ENCODE data around the gene GOSR1.

Gene GOSR1

GRCh38 chr17:30449480-30449879 lies 27.7 kb upstream of the GOSR1 start:
- Histone ChIP-seq H3K79me2 (ENCODE audit: insufficient read depth, low read length) (no peaks in the 10 kb centered on the region), H3K9me2 (replicated peaks; ENCODE audit: insufficient read depth, low read length) (no peaks in the 10 kb centered on the region), H3K27me3 (ENCODE audit: low read length) (no peaks in the 10 kb centered on the region), H3K36me3 (ENCODE audit: low read length) (no peaks in the 10 kb centered on the region), H2AFZ (ENCODE audit: low read depth, low read length, severe bottlenecking) (no peak overlapping the region), H3K9me3 (ENCODE audit: insufficient read depth, low read length) (no peaks in the 10 kb centered on the region), H3K4me2 (ENCODE audit: low read depth, low read length, poor library complexity, severe bottlenecking) (no peak overlapping the region), H3K27ac (ENCODE audit: low read depth, low read length) (no peak overlapping the region), H3F3A (ENCODE audit: insufficient read depth) (no peaks in the 10 kb centered on the region), H3K9ac (ENCODE audit: low read length) (no peak overlapping the region), H3K4me3 (ENCODE audit: insufficient read depth, low read length, poor library complexity, severe bottlenecking) (no peak overlapping the region), H4K20me1 (ENCODE audit: low read depth, low read length) (no peaks in the 10 kb centered on the region)
- TF ChIP-seq EZH2phosphoT487 (conservative IDR thresholded peaks at IDR 0.05; ENCODE audit: low read length): no peak
- TF ChIP-seq CTCF (IDR thresholded peaks at IDR 0.05; ENCODE audit: insufficient read depth, low read length, poor library complexity, severe bottlenecking): no peak

- Histone ChIP-seq H3F3A (ENCODE audit: insufficient read depth) (no peaks in the 10 kb centered on the region), H3K36me3 (ENCODE audit: low read length) (no peaks in the 10 kb centered on the region), H3K4me2 (ENCODE audit: low read depth, low read length, poor library complexity, severe bottlenecking) (no peak overlapping the region), H3K9ac (ENCODE audit: low read length) (no peak overlapping the region), H3K27me3 (ENCODE audit: low read length) (no peaks in the 10 kb centered on the region), H3K27ac (ENCODE audit: low read depth, low read length) (no peak overlapping the region), H4K20me1 (ENCODE audit: low read depth, low read length) (no peaks in the 10 kb centered on the region), H3K4me3 (ENCODE audit: insufficient read depth, low read length, poor library complexity, severe bottlenecking) (no peak overlapping the region), H3K9me2 (replicated peaks; ENCODE audit: insufficient read depth, low read length) (no peaks in the 10 kb centered on the region), H2AFZ (ENCODE audit: low read depth, low read length, severe bottlenecking) (no peak overlapping the region), H3K9me3 (ENCODE audit: insufficient read depth, low read length) (no peaks in the 10 kb centered on the region), H3K79me2 (ENCODE audit: insufficient read depth, low read length) (no peaks in the 10 kb centered on the region)
- TF ChIP-seq EZH2phosphoT487 (conservative IDR thresholded peaks at IDR 0.05; ENCODE audit: low read length): no peak
- TF ChIP-seq CTCF (IDR thresholded peaks at IDR 0.05; ENCODE audit: insufficient read depth, low read length, poor library complexity, severe bottlenecking): no peak
Measured at GRCh38 chr17:30450125-30451027, 26.8 kb upstream of the GOSR1 start.

DNA sequence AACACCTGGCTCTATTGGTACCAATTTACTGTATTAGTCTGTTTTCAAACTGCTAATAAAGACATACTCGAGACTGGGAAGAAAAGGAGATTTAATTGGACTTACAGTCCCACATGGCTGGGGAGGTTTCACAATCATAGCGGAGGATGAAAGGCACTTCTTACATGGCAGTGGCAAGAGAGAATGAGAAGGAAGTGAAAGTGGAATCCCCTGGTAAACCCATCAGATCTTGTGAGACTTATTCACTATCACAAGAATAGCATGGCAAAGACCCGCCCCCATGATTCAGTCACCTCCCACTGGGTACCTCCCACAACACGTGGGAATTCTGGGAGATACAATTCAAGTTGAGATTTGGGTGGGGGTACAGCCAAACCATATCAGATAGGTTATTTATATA lies 22.6 kb upstream of the GOSR1 start:
- Histone ChIP-seq H3K9me3 (ENCODE audit: insufficient read depth, low read length) (no peaks in the 10 kb centered on the region), H3K9ac (ENCODE audit: low read length) (no peak overlapping the region)

More for the DNA sequence above, 22.6 kb upstream of the GOSR1 start:
- H3K9me2 ChIP-seq (replicated peaks; ENCODE audit: insufficient read depth, low read length): no peaks in the 10 kb centered on the region
- H4K20me1 ChIP-seq (ENCODE audit: low read depth, low read length): no peaks in the 10 kb centered on the region
- TF ChIP-seq CTCF (IDR thresholded peaks at IDR 0.05; ENCODE audit: insufficient read depth, low read length, poor library complexity, severe bottlenecking) (no peak), EZH2phosphoT487 (conservative IDR thresholded peaks at IDR 0.05; ENCODE audit: low read length) (no peak)
- no peaks in the 10 kb centered on the region for H3K36me3 ChIP-seq (ENCODE audit: low read length)
- H3K4me2 ChIP-seq (ENCODE audit: low read depth, low read length, poor library complexity, severe bottlenecking): no peak overlapping the region
- no peak overlapping the region for H3K27ac ChIP-seq (ENCODE audit: low read depth, low read length)
- no peaks in the 10 kb centered on the region for H3F3A ChIP-seq (ENCODE audit: insufficient read depth)
- H3K79me2 ChIP-seq (ENCODE audit: insufficient read depth, low read length): no peaks in the 10 kb centered on the region
- H3K27me3 ChIP-seq (ENCODE audit: low read length): no peaks in the 10 kb centered on the region
- no peak overlapping the region for H2AFZ ChIP-seq (ENCODE audit: low read depth, low read length, severe bottlenecking)
- H3K4me3 ChIP-seq (ENCODE audit: insufficient read depth, low read length, poor library complexity, severe bottlenecking): no peak overlapping the region
